Uterus (tissue), 2 donors: ENCODE results near the gene RBL1.

ENCODE experiments used
- POLR2A ChIP-seq, 2 donors: fragments of 450-650 bp; IDR thresholded peaks; one replicate each; pipeline ENCODE4 v1.6.1; 2016; ENCODE audit warnings: antibody characterized with exemption in 2 of 2, mild to moderate bottlenecking in 1 of 2, moderate library complexity in 1 of 2
- TF ChIP-seq, protein P1 (sequence below), 4 experiments: fragments of 200-600 bp in 2 of 4; fragments of 450-650 bp in 2 of 4; sonication (generic) in 2 of 4; IDR thresholded peaks; one replicate each; pipeline ENCODE4 v1.5.1; 2016 to 2019; ENCODE audit warnings: antibody characterized with exemption in 4 of 4, mild to moderate bottlenecking in 2 of 4, moderate library complexity in 1 of 4

DNA sequence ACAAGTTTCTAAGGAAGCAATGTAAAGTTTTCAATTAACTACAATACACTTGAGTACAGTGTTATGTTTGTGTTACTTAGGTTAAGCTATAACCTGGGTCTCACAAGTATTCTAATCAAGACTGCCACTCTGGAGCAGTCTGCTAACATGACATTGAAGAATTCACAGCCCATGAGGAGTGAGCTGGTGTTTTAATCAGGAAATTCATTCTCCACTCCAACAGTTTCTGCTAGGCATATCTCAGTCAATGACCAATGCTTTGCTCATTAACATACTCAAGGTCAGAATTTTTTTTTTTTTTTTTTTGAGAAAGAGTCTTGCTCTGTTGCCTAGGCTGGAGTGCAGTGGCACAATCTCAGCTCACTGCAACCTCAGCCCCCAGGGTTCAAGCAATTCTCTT, 84.7 kb downstream of the RBL1 start:
- TF ChIP-seq, protein P1, sequence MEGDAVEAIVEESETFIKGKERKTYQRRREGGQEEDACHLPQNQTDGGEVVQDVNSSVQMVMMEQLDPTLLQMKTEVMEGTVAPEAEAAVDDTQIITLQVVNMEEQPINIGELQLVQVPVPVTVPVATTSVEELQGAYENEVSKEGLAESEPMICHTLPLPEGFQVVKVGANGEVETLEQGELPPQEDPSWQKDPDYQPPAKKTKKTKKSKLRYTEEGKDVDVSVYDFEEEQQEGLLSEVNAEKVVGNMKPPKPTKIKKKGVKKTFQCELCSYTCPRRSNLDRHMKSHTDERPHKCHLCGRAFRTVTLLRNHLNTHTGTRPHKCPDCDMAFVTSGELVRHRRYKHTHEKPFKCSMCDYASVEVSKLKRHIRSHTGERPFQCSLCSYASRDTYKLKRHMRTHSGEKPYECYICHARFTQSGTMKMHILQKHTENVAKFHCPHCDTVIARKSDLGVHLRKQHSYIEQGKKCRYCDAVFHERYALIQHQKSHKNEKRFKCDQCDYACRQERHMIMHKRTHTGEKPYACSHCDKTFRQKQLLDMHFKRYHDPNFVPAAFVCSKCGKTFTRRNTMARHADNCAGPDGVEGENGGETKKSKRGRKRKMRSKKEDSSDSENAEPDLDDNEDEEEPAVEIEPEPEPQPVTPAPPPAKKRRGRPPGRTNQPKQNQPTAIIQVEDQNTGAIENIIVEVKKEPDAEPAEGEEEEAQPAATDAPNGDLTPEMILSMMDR (IDR thresholded peaks at IDR 0.05): no peak
- TF ChIP-seq POLR2A (IDR thresholded peaks at IDR 0.05): no peak
